GM18502 (cell line): ENCODE measurements around the gene VTI1A.
"Not testable (repeated sequence)": the region's sequence is repeated elsewhere in the genome, so short reads cannot be mapped to it uniquely, and the experiment has no call there.

ENCODE experiments used
- ATAC-seq: cut with Tn5 transposase; IDR thresholded peaks from one replicate; pipeline ENCODE4 v1.9.1; 2021; ENCODE audit warnings: mild to moderate bottlenecking; ENCODE audit not compliant: unreplicated experiment, poor library complexity

VTI1A gene

DNA sequence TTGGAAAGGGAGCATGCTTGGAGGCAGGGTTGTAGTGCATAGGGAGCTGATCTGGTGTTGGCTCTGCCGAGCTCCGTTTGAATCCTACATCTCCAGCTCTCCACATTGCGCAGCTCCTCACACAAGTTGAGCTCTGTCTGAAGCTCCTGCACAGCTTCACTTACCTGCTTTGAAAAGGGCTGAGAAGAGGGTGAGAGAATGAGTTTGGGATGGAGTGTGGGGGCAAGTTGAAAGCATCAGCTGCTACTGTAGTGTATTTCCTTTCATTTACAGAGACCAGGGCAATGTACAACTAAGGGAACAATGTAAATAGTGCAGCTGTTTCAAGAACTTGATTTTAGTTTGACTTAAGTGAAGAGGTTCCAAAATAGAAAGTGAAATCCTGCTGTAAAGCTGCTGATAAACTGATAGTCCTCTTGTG, 88.5 kb downstream of the VTI1A start:
- ATAC-seq, result peak; percentile 63

DNA sequence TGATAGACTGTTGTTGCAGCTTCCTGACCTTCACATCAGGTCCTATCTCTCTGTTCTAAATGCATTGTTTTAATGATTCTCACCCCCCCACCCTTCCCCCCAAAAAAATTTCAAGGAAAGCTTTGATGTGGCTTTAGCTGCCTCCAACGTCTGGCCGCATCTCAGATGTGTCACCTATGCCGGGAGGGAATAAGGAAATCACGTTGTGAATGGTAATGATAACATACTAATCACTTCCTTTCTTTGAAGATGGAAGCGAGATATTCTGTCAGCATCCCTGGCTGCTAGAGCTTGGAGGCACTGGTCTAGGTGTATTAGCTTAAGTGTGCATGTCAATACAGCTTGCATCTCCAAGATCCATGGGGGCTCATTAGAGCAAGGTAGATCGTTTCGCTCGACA, 89.6 kb downstream of the VTI1A start:
- no peak for ATAC-seq

DNA sequence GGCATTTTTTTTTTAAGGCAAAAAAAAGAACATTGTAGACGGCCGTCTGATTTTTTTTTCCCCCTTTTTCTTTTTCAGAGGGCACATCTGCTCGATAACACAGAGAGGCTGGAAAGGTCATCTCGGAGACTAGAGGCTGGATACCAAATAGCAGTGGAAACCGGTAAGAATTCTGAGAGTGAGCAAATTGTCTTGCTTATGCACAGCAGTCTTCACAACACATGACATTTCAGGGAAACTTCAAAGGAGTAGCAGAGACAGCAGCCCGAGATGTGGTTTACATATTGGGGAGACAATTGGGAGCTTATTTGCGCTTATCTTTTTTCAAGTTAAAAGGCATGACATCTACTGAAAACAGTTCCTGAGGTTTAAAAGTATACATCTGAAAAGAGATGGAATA, 91.2 kb downstream of the VTI1A start:
- ATAC-seq, result no peak

GRCh38 chr10:112539340-112539739, 92.3 kb downstream of the VTI1A start:
- no peak for ATAC-seq

- not testable (repeated sequence) for ATAC-seq
Observed at GRCh38 chr10:112542823-112543222, 95.8 kb downstream of the VTI1A start.

GRCh38 chr10:112546474-112546873, 99.5 kb downstream of the VTI1A start:
- ATAC-seq, result peak; percentile 72

GRCh38 chr10:112548535-112549276, 101.7 kb downstream of the VTI1A start:
- ATAC-seq, result no peak

DNA sequence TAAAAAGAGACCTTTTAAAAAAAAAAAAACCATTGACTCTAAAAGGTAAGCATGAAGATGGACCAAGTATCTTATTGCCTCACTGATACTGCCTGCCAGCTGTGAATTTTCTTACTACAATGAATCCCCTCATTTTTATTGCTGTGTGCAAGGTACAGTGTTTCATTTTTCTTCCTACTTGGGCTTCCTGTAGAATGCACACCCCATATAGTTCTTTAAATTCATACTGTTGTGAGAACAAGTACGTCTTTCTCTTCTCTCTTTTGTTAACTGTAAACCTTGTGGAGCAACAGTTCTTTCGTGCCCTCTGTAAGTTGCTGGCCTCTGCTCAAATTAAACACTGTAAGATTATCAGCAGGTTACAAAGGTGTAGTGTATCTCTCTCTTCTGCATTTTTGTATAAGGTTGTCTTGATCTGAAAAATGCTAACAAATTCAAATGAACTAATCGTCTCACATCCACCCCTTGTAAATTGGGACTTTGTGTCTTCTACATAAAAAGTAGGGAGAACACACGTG, 105.6 kb downstream of the VTI1A start:
- no peak for ATAC-seq

GRCh38 chr10:112553315-112553714, 106.3 kb downstream of the VTI1A start:
- no peak for ATAC-seq

DNA sequence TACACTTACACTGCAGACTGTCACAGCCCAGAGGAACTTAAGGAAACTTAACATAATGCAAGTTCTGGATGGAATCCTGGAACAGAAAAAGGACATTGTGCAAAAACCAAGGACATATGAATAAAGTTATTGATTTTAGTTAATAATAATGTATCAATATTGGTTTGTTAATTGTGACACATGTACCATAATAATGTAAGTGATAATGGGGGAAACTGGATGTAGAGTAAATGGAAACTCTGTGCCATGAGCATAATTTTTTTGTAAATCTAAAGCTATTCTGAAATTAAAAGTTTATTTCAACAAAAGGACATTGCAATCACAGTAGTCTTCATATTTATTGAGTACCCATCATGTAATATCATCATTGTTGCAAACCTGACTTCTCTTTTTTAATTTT, 107.2 kb downstream of the VTI1A start:
- no peak for ATAC-seq

DNA sequence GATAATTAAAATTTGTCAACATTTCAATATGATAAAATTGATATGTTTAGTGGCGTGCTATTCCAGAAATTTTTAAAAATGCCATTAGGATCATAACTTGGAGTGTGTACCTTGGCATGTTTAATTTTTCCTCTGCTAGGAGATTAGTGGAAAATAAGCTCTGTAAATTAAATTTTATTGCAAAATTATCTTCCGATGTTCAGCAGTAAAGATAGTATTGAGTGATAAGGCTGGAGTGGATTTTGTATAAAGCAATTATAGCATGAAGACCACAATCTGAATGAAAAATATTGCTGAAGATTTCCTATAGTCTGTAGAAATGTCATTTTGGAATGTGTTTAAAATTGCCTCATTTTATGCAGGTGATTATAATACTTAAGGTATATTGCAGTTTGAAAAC, 110.2 kb downstream of the VTI1A start:
- ATAC-seq, result no peak

DNA sequence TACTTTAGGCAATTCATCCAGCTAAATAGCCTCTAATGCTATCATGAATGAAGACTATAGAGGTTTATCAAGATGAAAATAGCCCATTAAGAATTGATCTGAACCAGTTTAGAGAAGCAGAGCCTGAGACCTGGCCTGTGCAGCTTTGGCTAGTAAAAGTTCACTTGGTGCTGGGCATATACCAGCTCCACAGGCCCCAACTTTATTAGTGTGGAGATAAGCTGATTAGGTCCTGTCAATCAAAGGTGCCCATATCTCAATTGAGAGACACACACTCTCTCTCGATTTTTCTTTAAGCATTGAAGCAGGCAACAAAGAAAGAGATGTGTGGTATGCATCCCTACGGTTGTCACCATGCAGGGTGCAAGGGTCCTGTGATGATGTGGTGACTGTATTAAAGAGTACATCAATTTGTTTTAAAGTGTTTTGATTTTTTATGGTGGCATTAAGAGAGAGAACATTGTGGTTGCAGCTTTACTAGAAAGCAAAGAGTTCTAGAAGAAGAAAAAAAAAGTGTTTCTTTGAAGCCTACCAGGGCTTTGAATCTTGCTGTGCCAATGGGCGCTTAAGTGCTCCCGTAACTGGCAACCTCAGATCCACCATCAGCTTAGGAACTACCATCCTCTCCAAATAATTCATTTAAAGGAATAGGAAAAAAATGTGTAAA, 111.6 kb downstream of the VTI1A start:
- ATAC-seq, result no peak

DNA sequence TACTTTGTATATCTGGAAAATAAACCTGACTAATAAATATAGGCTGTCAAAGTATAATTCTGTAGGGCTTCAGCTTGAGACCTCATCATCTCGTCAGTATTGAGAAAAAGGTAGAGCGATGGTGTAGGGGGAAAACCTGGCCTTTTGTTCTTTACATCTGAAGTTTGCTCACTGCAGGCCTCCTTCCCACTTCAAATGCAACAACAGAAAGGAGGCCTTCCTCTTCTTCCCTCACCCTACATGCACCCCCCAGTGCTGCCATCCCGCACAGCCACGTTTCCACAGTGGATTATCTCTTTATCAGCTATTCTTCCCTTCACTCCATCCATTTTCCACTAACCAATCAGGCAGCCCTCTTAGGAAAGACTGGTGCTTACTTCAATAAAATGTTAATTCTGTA, 112.3 kb downstream of the VTI1A start:
- ATAC-seq, result no peak

DNA sequence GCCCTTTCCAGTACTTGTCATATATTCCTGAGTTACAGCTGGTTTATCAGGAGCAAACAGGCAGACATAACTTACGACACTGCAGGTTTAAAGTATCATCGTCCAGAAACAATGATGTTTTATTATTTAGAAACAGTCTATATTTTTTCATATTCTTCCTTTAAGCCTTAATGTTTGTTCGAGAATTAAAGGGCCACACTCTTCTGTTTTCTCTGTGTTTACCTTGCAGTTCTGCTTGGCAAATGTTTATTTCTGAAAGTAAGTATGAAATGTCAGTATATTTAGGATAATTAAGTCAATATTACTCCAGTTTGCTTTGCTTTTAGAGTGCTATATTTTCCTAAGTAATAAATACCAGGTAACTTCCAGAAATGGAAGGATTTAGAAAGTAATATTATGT, 115.1 kb downstream of the VTI1A start:
- ATAC-seq, result no peak

DNA sequence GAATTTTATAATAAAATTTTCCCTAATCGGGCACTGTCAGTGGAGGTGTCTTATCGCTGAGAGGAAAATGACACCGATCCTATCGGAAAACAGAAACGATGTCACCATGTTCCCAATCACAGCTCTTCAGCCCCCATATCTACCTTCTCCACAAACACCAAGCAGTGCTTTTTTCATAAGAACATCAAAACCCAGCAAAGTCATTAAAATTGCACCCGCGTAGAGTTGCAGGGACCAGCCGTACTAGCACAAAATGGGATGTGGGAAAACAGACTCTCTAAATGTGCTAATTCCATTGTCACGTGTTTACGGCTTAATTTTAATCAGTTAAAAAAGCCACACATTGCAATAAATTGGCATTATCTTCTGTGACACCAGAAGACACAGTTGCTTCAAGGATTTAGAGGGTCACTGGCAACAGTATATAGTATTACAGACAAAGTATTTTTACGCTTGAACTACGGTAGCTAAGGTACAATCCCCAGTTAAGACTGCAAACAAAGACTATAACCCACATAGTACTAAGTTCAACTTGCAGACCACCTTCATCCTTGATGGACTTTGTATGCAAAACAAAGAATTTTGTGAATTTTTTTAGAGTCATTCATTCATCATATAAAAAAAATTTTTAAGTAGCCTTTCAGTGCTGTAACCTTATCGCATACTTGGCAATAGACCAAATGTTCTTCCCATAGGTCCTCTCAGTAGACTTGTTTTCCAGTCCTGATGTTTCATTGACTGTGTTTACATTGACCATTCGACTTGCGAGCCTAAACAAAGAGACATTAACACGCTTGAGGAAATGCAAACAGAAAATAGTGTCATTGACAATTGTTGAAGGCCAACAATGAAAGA, 116.0 kb downstream of the VTI1A start:
- no peak for ATAC-seq

DNA sequence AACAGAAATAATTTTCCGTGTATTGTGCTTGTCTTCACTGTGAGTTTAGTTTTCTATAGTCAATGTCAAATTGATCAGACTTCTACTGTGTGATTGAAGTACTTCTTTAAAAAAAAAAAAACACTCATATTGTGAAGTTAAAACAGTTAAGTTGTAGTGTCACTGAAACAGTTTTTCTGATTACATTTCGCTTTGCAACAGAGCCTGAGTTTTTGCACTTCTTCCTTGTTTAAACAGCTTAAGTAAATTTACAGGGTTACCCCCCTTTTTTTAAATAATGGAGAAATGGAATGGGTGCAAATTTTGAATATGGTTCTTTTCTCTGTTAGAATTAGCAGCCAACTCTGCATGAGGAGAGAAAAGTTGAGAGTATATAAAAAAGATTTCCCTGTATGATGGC, 117.3 kb downstream of the VTI1A start:
- ATAC-seq, result no peak

DNA sequence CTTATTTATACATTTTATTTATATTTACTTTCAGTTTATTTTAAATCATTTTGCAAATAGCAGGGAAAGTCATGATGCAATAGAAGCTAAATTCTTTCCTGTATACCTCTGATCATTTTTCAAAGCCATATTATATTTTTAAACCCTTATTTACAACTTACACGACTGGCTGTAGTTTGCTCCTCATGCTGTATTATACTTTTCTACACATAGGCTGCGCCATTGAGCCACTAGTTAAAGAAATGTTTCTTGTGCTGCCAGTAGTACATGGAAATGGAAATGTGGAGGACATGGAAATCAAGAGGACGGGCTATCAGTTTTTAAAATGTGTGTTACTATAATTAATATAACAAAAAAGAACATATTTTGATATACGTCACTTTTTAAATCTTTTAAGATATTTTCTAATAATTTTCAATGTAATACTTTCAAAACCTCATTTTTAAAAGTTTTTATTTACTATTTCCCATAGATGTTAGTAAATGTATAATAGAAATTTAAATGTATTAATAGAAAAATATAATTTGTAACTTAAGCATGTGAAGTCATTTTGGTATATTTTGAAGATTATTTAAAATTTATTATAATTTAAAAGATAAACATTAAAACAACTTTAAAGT, 118.5 kb downstream of the VTI1A start:
- no peak for ATAC-seq

DNA sequence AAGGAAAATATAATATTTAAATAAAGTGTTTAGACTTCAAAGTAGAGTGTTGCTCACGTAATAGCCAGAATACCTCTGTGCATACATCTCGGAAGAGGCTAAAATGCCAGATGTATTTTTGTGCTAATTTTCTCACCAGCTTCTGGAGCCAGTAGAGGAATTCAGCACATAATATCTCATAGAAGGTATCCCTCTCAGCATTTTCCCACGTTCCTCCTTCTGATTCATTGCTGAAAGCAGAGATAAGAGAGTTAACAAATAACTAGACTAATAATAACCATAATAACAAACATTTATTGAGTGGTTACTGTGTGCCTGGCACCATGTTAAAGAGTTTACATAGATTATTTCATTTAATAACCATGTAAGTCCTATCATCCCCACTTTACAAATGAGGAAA, 123.6 kb downstream of the VTI1A start:
- no peak for ATAC-seq

GRCh38 chr10:112579578-112579977, 132.6 kb downstream of the VTI1A start:
- ATAC-seq, result no peak

DNA sequence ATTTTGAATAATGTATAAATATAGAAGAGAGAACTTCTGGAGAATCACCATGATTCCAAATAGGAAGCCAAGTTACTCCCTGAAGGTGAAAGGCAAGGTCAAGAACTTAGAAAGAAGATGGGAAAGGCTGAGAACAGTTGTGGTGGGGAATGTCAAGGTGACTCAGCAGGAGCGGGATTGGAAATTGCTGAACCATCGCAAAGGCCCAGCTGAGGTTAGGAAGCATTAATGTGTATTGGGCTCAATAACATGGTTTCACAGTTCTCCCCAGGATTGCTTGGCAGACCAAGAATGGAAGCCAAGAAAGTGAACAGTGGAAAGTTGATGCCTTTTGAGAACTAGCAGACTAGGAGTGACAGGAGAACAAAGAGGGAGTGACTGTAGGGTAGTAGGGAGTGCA, 133.3 kb downstream of the VTI1A start:
- no peak for ATAC-seq

DNA sequence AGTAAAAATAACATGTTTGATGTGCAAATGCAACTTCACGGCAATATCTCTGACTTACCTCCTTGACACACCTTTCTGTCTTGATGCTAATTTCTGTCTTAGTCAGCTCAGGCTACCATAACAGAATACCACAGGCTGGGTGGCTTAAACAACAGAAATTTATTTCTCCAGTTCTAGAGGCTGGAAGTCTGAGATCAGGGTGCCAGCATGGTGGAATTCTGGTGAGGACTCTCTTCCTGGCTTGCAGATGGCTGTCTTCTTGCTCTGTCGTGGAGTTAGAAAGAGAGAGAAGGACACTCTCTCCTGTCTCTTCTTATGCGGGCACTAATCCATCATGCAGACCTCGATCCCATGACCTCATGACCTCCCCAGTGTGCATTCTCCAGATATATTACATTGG, 134.9 kb downstream of the VTI1A start:
- ATAC-seq, result no peak
